Activated naive CD4-positive, alpha-beta T cell treated with anti-CD3 and anti-CD28 coated beads, Interleukin-2, amount 50 U/mL, for 24 hours (primary cell): ENCODE results near the gene CORO7.

Experiments used
- H3K27ac Mint-ChIP-seq: one replicate; pipeline ENCODE4 v1.8.0; 2021; ENCODE audit warnings: mild to moderate bottlenecking, mixed read lengths
- H3K27me3 Mint-ChIP-seq: one replicate; pipeline ENCODE4 v1.8.0; 2021; ENCODE audit warnings: mixed read lengths
- H3K36me3 Mint-ChIP-seq: one replicate; pipeline ENCODE4 v1.8.0; 2021; ENCODE audit warnings: mixed read lengths
- H3K4me1 Mint-ChIP-seq: one replicate; pipeline ENCODE4 v1.8.0; 2021; ENCODE audit warnings: mixed read lengths
- H3K4me3 Mint-ChIP-seq: one replicate; pipeline ENCODE4 v1.8.0; 2021; ENCODE audit warnings: mild to moderate bottlenecking, mixed read lengths
- H3K9me3 Mint-ChIP-seq: one replicate; pipeline ENCODE4 v1.8.0; 2021; ENCODE audit warnings: mixed read lengths

CORO7 gene

DNA sequence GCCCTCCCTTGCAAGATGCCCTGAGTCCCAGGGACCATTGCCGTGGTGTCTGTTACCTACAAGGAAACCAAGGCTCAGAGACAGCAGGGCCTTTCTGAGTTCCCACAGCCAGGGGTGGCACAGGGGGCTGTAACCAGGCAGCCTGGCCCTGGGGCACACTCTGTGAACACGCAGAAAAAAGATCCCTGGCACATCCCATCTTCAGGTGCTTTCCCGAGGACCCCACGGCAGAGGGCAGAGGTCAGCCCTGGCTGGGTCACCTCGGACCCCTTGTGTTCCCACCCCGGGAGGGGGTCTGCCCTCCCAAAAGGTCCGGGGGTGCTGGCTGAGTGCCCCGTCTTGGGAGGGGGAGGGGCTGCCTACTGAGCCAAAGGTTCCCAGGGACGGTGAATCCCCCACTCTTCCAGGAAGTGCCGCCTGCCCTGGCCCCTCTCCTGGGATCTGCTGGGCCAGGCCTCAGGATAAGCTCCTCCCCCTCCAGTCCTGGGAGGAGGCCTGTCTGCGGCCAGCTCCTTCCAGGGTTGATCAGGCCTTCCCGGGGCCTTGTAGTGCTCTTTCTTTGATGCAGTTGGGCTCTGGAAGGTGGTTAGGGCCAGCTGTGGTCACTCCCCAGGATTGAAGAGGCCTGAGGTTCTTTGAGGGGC is 92.4 kb downstream of the CORO7 start:
- H3K27me3 Mint-ChIP-seq, result no peaks in the 10 kb centered on the region
- H3K4me3 Mint-ChIP-seq, result no peak overlapping the region
- no peak overlapping the region for H3K27ac Mint-ChIP-seq
- H3K36me3 Mint-ChIP-seq, result no peaks in the 10 kb centered on the region
- no peaks in the 10 kb centered on the region for H3K4me1 Mint-ChIP-seq
- no peaks in the 10 kb centered on the region for H3K9me3 Mint-ChIP-seq

DNA sequence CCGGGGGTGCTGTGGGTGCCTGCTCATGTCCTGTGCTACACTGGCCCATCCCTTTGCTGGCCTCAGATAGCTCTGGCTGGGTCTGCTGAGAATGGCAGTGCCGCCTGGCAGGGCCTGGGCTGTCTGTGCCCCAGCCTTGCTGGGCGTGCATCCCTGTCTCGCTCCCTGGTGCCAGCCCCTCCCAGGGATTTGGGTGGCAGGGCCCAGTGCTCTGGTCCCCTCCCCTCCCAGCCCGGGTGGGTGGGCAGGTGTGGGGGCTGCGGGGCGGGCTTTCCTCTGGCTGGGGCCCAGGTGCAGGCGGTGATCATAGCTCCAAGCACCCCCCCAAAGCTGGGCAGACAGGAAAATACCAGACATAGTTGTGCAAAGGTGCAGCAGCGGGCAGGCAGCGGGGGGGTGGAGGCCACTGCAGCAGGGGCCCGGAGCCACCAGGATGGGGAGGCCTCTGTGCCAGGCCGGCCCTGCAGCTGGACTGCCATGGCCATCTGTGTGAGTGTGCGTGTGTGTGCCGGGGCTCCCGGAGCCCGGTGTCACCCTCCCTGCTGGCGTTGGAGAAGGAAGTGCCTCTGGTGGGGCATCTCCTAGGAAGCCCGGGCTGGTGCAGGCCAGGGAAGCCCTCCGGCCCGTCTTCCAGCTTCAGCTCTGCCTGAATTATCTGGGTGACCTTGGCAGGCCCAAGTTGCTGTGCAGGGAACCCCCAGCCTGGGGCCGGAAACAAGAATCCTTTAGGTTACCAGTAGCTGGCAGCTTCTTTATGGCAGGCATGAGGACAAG is 93.1 kb downstream of the CORO7 start:
- no peaks in the 10 kb centered on the region for H3K36me3 Mint-ChIP-seq
- H3K4me1 Mint-ChIP-seq, result no peaks in the 10 kb centered on the region
- no peak overlapping the region for H3K27ac Mint-ChIP-seq
- no peaks in the 10 kb centered on the region for H3K27me3 Mint-ChIP-seq
- H3K9me3 Mint-ChIP-seq, result no peaks in the 10 kb centered on the region
- H3K4me3 Mint-ChIP-seq, result no peak overlapping the region

DNA sequence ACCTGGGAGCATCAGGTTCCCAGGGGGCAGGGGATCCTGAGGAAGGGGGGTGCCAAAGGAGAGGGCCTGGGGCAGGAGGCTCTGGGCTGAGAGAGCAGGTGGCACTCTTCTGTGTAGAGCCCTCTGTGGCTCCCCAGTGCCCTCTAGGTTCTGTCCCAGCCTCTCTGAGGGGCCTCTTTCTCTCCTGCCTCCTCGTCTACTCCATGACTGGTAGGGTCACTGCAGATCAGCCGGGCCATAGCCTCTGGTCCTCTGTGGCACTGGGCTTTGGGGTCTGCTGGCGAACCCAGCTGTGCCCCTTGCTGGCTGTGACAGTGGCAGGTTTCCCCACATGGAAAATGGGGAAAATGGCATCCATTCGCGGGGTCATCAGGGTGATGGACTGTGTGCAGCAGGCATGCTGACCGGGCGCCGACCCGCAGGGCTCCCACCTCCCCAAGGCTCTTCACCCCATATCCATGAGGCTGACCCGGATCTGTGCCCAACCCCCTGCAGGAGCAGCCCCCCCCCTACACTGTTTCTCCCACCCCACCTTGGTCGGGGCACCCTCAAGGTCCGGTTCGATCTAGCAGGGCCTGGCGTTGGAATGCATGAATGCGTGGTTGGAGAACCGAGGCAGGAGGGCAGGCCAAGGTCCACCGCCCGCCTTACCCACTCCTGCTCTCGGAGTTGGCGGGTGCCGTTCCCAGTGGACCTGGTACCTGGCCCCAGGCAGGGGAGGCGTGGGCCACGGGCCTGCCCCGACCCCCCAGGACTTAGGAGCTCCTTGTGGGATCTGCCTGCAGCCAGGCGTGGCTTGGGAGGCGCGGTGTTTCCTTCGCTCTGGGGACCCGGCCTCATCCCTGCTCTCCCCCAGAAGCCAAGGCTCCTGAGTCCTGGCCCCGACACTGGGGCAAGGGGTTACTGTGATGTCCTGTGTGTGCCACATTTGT is 94.0 kb downstream of the CORO7 start:
- peaks cover 2% of the 10 kb centered on the region for H3K27me3 Mint-ChIP-seq
- H3K4me1 Mint-ChIP-seq, result no peaks in the 10 kb centered on the region
- H3K4me3 Mint-ChIP-seq, result no peak overlapping the region
- no peaks in the 10 kb centered on the region for H3K36me3 Mint-ChIP-seq
- H3K9me3 Mint-ChIP-seq, result no peaks in the 10 kb centered on the region
- H3K27ac Mint-ChIP-seq, result no peak overlapping the region

DNA sequence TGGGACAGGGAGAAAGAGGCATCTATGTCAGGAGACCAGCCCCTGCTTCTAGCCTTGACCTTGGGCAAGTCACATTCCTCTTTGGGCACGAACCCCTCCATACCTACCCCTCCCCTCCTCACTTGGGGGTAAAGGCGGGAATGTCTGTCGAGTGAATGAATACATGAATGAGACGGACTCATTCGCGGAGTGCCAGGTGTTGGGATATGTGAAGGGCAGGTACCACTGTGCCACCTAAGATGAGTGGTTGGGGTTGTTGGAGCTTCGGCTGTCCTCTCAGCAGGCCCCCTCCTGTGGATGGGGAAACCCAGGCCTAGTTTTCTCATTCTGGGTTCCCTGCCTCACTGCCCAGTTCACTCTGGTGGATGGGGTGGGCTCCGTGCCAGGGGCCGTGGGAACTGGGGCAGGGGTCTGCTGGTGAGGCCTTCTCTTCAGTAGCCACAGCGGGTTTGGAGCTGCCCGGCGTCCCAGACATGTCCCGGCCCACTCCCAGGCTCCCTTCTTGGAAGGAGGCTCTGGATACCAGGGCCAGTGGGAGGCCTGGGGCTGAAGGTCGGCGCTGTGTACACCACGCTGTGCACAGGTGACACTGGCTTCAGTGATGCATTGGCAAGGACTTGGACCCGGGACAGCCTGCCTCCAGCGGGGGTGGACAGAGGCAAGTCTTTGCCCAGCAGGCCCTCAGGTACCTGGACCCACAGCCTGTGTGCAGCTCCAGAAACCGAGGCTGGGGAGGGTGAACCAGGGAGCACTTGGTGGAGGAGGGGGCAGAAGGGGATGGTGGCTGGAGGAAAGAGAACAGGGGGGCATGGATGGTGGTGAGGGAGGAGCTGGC is 94.9 kb downstream of the CORO7 start:
- Mint-ChIP-seq H3K4me1 (no peaks in the 10 kb centered on the region), H3K36me3 (no peaks in the 10 kb centered on the region), H3K9me3 (no peaks in the 10 kb centered on the region)

DNA sequence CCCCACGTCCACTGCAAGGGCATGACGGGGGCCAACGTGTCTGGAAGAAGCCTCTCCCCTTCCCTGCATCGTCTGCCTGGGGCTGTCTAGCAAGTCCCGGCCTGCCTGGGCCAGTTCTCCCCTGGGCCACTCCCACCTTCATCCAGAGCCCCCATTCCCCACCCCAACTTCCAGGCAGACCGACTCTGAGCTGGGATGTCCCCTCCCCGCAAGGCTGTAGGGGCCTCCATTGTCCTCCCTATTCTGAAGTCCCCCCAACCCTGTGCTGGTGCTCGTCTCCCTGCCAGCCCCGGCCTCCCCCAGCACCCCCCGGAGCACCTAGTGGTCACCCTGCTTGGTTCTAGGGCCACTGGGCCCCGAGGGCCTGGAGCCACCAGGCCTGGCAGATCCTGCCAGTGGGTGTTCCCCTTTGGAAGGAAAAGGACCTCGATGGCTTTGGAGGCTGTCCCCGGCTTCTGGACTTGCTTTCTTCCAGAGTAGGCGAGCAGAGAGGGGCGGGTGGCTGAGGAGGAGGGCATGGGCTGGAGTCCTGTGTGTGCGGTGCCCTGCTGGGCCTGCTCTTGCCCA is 95.7 kb downstream of the CORO7 start:
- Mint-ChIP-seq H3K9me3 (no peaks in the 10 kb centered on the region), H3K4me1 (no peaks in the 10 kb centered on the region), H3K27me3 (peaks cover 2% of the 10 kb centered on the region), H3K4me3 (no peak overlapping the region), H3K27ac (no peak overlapping the region), H3K36me3 (no peaks in the 10 kb centered on the region)

More for the DNA sequence above, 94.9 kb downstream of the CORO7 start:
- peaks cover 2% of the 10 kb centered on the region for H3K27me3 Mint-ChIP-seq
- H3K27ac Mint-ChIP-seq, result no peak overlapping the region
- H3K4me3 Mint-ChIP-seq, result no peak overlapping the region

DNA sequence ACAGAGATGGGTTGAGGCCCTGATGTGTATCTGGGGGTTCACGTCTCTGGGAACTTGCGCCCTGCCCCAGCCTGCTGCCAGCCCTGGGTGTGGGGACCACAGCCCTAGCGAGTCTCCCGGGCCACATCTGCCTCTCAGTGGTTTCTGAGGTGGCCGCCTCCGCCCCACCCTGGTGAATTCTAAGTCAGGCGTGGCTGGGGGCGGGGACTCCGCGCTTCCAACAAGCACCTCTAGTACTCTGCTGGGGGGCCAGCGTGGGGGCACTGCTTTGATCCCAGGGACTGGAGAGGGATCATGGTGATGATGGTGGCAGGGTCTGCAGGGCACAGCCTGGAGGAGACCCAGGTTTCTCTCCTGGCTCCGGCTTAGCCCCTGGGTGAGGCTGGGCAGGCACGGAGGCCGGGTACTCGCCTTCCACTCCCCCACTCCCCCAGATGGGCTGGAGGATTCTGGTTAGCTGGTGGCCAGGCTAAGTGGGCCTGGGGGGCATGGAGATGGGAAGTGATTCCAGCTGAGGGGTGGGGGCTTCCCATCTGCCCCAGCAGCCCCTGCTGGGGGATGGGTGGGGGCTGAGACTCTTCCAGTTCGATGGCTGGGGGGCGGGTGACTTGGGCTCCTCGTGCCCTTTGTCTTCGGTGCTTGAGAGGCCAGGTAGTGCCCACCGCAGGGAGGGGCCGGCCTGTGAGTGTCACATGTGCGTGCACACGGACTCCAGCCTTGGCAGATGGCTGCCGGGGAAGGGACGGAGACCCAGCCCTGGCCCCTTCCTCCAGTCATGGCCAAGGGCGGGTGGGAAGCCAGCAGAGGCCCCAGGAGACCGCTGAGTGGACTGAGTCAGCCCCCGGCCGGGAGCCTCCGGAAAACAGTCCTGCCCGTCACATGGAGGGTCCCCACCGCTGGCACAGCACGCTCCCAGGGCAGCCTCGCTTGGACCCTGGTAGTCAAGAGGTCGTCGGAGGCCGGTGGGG is 96.7 kb downstream of the CORO7 start:
- Mint-ChIP-seq H3K36me3 (no peaks in the 10 kb centered on the region), H3K4me1 (peaks cover 4% of the 10 kb centered on the region), H3K4me3 (no peak overlapping the region), H3K27ac (no peak overlapping the region), H3K27me3 (peaks cover 5% of the 10 kb centered on the region), H3K9me3 (no peaks in the 10 kb centered on the region)

DNA sequence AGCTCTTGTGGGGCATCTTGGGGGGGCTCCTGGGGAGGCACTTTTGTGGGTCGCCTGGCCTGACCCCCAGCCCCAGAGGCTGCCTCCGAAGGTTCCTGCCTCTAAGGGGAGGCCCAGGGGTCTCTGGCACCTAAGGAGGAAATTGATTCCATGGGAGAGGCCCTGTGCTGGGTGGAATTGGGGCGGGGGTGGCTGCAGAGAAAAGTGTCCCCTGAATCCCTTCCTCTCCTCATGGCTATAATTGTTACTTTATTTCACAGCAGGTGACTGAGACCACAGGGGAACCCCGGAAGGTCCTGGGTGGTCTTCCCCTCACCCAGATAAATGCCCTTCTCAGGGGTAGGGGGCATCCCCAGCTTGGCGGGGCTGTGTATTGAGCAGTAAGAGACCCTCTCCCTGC is 97.4 kb downstream of the CORO7 start:
- Mint-ChIP-seq H3K4me3 (no peak overlapping the region), H3K27me3 (peaks cover 13% of the 10 kb centered on the region), H3K27ac (no peak overlapping the region), H3K36me3 (no peaks in the 10 kb centered on the region), H3K9me3 (no peaks in the 10 kb centered on the region), H3K4me1 (peaks cover 11% of the 10 kb centered on the region)

DNA sequence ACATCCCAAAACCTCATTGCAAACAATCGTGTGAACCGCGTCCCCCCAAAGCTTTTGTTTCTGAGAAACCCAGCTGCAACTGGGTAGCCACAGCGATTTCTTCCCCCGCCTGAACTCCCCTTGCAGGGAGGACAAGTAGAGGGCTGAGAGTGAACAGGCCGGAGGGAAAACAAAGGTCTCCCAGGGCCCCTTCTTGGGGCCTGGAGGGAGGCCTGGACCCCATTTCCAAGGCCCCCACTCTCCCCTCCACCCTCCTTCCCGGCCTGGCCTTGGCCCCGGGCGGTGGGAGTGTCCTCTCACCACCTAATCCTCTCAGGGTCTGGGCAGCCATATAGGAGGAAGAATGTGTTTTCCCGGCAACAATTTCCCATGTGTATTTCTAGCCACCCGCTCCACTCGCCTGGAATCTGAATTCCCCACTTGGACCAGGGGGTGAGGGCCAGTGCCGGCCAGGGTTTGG is 97.9 kb downstream of the CORO7 start:
- no peaks in the 10 kb centered on the region for H3K36me3 Mint-ChIP-seq
- no peak overlapping the region for H3K4me3 Mint-ChIP-seq
- peaks cover 11% of the 10 kb centered on the region for H3K4me1 Mint-ChIP-seq
- H3K27me3 Mint-ChIP-seq, result peaks cover 15% of the 10 kb centered on the region
- H3K9me3 Mint-ChIP-seq, result no peaks in the 10 kb centered on the region
- no peak overlapping the region for H3K27ac Mint-ChIP-seq

DNA sequence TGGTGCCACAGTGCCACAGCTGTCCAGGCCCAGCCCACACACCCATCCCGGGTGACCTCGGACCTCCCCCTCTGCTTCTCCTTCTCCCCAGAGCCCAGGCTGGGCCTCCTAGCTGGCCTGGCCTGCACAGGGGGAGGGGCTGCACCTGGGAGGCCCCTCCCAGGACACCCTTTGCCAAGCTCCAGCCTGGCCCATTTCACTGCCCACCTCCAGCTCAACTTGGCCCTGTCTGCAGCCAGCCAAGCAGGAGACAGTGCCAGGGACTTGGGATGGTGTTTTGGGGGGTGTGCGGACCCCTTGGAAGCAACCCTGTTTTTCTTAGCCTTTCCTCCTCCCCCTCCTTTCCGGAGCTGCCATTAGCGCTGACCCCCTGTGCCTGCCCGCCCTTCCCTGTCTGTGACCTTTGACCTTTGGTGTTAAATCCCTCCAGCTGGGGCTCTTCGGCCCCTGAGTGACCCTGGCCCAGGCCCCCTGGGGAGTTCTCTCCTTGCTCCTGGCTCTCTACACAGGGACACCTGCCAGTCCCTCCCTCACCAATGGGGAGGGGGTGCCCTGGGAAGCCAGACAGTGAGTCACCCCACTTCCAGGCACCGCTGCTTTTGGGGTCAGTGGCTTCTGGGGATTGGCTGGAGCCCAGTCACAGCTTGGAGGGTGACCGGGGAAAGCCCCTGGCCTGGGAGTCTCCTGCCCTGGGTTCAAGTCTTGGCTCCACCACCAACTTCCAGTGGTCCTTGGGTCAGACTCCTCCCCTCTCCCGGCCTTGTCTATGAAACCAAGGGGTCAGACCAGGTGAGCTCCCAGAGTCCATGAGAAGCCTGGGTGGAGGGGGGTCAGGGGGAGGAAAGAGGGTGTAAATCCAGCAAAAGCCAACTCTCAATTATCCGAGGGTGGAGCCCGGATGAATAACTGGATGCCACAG is 98.6 kb downstream of the CORO7 start:
- Mint-ChIP-seq H3K9me3 (no peaks in the 10 kb centered on the region), H3K36me3 (no peaks in the 10 kb centered on the region), H3K4me3 (peak overlapping the region; percentile 36), H3K27me3 (peaks cover 15% of the 10 kb centered on the region), H3K27ac (no peak overlapping the region), H3K4me1 (peaks cover 11% of the 10 kb centered on the region)

DNA sequence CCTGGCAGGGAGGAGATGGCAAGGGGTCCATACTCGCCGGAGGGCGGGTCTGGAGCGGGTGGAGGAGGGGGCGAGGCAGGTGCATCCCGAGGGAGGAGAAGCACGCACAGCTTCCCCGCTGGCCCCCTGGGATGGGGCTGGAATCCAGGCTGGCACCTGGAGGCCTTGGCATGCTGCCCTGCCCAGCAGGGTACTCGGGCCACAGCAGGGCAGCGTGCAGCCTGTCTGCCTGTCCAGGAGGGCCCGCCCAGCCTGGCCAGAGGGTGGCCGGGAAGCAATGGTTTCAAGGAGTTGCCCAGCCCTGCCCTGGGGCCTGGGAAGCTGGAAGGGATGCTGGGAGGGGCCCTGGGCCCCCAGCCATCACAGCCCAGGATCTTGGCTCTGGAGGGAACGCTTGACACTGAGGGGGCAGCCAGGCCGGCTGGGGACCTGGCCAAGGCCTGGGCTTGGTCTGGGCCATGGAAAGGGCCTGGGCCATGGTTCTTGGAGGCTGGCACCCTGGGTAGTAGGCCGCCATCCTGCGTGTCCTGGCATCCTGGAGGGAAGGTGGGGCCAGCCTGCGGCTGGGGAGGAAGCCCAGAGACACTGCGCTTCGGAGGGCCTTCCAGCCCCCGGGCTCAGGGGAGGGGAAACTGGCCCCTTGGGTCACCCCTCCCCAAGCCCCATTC is 99.4 kb downstream of the CORO7 start:
- no peak overlapping the region for H3K27ac Mint-ChIP-seq
- no peaks in the 10 kb centered on the region for H3K36me3 Mint-ChIP-seq
- peaks cover 15% of the 10 kb centered on the region for H3K27me3 Mint-ChIP-seq
- no peaks in the 10 kb centered on the region for H3K9me3 Mint-ChIP-seq
- peaks cover 11% of the 10 kb centered on the region for H3K4me1 Mint-ChIP-seq
- no peak overlapping the region for H3K4me3 Mint-ChIP-seq

DNA sequence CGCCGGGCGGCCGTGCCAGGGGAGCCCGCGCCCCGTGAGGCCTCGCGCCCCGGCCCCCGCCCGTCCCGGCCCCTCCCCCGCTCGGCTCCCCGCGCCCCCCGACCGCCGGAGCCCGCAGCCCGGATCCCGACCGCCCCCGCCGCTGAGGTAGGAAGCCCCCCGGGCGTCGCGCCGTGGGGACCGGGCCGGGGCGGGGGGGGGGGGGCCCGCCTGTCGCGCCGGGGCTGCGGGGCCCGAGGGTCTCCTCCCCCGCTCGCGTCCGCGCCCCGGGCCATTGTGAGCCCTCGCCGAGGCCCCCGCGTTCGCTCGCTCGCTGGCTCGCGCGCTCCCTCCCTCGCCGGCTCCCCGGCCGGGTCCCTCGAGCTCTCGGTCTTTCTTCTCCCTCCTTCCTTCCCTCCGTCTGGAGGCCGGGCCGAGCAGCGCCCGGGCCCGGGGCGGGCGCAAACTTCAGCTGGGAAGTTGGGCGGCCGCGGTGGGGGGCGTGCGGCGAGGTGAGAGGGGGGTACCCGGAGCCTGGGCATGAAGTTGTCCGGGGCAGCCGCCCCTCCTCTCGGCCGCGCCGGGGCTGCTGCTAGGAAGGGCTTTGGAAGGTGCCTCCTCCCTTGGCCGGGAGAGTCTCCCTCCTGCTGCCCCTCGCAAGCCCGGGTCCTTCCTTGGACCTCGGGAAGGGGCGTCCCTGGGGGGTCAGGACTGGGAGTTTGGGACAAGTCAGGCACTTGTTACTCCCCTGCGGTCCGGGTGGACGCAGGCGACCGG is 100.1 kb downstream of the CORO7 start:
- H3K4me3 Mint-ChIP-seq, result no peak overlapping the region
- no peaks in the 10 kb centered on the region for H3K9me3 Mint-ChIP-seq
- no peak overlapping the region for H3K27ac Mint-ChIP-seq
- H3K27me3 Mint-ChIP-seq, result peaks cover 15% of the 10 kb centered on the region
- H3K4me1 Mint-ChIP-seq, result peaks cover 11% of the 10 kb centered on the region
- no peaks in the 10 kb centered on the region for H3K36me3 Mint-ChIP-seq
